Measurements from ENCODE around the gene GLIS1.
A peak's percentile ranks its signal among the peaks of the same experiment; 100 is the strongest.

GLIS1 gene

DNA sequence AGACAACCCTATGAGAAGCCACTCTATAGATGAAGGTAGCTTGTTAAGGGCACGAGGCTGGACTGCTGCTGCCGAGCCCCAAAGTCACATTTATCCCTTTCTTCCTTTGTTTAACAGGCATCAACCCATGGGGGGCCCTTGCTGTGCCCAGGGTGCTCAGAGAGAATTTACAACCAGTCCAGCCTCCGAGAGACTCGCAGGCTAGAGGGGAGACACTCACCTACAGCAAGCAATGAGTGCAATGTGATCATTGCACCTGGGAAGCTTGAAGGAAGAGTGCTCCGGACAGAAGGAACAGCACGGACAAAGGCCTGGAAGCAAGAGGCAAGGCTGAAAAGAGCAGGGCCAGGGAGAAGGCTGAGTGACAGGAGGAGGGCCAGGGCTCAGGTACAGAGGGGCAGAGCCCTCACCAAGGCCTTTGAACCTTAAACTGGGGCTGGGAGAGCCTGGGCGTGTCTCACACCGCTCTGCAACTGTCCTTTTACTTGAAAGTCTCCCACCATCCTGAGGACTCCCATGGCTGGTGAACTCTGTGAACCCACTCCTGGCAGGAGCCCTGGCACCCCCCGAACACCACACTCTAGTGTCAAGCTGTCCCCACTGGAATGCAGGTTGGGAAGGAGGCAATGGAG is 252.5 kb downstream of the GLIS1 start:
- Histone ChIP-seq H3K27ac (ENCODE audit: low read length) (no peak overlapping the region), H3K4me1 (ENCODE audit: low read length) (no peaks in the 10 kb centered on the region), H2AFZ (ENCODE audit: low read length) (0 out of 2 replicates have a peak overlapping the region, but pooled peaks have one; percentile 9), H3K9ac (ENCODE audit: low read length) (no peak overlapping the region), H3K4me2 (ENCODE audit: low read depth, low read length) (no peak overlapping the region), H3K79me2 (ENCODE audit: low read length) (no peaks in the 10 kb centered on the region), H3K36me3 (replicated peaks; ENCODE audit: insufficient read depth, low read length) (no peaks in the 10 kb centered on the region), H3K4me3 (ENCODE audit: low read length) (no peak overlapping the region), H3K9me2 (replicated peaks; ENCODE audit: insufficient read depth, low read length) (no peaks in the 10 kb centered on the region), H3F3A (ENCODE audit: insufficient read depth, low read length) (no peaks in the 10 kb centered on the region), H3K27me3 (replicated peaks; ENCODE audit: insufficient read depth, low read length) (peaks cover 32% of the 10 kb centered on the region), H3K9me3 (replicated peaks; ENCODE audit: insufficient read depth, low read length) (no peaks in the 10 kb centered on the region), H4K20me1 (ENCODE audit: insufficient read depth, low read length) (no peaks in the 10 kb centered on the region)
- no peak for DNase-seq
- TF ChIP-seq, protein P1, sequence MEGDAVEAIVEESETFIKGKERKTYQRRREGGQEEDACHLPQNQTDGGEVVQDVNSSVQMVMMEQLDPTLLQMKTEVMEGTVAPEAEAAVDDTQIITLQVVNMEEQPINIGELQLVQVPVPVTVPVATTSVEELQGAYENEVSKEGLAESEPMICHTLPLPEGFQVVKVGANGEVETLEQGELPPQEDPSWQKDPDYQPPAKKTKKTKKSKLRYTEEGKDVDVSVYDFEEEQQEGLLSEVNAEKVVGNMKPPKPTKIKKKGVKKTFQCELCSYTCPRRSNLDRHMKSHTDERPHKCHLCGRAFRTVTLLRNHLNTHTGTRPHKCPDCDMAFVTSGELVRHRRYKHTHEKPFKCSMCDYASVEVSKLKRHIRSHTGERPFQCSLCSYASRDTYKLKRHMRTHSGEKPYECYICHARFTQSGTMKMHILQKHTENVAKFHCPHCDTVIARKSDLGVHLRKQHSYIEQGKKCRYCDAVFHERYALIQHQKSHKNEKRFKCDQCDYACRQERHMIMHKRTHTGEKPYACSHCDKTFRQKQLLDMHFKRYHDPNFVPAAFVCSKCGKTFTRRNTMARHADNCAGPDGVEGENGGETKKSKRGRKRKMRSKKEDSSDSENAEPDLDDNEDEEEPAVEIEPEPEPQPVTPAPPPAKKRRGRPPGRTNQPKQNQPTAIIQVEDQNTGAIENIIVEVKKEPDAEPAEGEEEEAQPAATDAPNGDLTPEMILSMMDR (IDR thresholded peaks at IDR 0.05; ENCODE audit: low read length): no peak
- TF ChIP-seq EZH2 (optimal IDR thresholded peaks at IDR 0.05; ENCODE audit: low read depth, low read length) (no peak), EZH2phosphoT487 (IDR thresholded peaks at IDR 0.05; ENCODE audit: low read length) (no peak)

DNA sequence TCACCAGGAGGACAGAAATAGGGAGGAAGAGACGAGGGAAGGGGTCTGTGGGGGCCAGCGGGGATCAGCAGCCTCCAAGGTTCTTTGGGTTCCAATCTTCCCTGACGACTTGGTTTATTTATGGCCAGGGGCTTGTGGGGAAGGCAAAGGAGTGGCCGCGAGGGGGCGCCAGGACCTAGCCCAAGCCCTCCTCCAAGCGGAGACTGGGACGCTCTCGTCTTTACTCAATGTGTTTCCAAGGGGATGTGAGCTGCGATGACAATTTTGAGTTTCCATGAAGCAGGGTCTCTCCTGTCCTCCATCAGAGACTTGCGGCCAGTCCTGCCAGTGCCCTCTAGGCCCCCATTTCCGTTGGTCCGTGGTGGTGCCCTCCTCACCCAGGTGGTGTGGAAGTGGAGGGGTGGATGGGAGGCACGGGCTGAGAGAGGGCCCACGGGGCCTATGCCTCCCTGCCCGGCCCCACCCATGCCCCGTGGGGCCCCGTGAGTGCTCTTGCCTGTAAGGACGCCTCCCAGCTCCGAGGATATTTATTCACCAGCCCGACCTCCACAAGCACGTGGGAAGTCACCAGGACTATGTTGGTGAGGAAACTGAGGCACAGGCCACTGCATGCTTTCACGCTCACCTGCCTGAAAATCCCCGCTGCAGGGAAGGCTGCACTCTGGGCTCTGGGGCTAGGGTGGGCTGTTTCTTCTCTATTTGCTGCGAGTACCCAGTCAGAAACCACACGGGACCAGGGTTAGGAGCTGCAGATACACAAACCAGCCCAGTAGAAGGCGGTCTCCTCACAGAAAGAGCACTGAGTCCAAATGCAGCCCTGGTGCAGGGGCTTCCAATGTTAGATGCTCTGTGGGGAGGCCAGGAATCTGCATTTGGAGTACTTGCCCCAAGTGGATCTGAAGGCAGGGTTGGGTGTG is 253.2 kb downstream of the GLIS1 start:
- Histone ChIP-seq H3K9me3 (replicated peaks; ENCODE audit: insufficient read depth, low read length) (no peaks in the 10 kb centered on the region), H3K79me2 (ENCODE audit: low read length) (no peaks in the 10 kb centered on the region), H4K20me1 (ENCODE audit: insufficient read depth, low read length) (no peaks in the 10 kb centered on the region), H3K27ac (ENCODE audit: low read length) (no peak overlapping the region), H3K9me2 (replicated peaks; ENCODE audit: insufficient read depth, low read length) (no peaks in the 10 kb centered on the region), H3K4me1 (ENCODE audit: low read length) (no peaks in the 10 kb centered on the region), H3F3A (ENCODE audit: insufficient read depth, low read length) (no peaks in the 10 kb centered on the region), H2AFZ (ENCODE audit: low read length) (peak overlapping the region; percentile 44; the same call in 1 of the 2 replicates), H3K4me3 (ENCODE audit: low read length) (0 out of 2 replicates have a peak overlapping the region, but pooled peaks have one; percentile 17), H3K36me3 (replicated peaks; ENCODE audit: insufficient read depth, low read length) (no peaks in the 10 kb centered on the region), H3K9ac (ENCODE audit: low read length) (no peak overlapping the region), H3K4me2 (ENCODE audit: low read depth, low read length) (peak overlapping the region; percentile 81), H3K27me3 (replicated peaks; ENCODE audit: insufficient read depth, low read length) (peaks cover 32% of the 10 kb centered on the region)
- peak; percentile 76 for DNase-seq
- TF ChIP-seq EZH2phosphoT487 (IDR thresholded peaks at IDR 0.05; ENCODE audit: low read length): no peak
- TF ChIP-seq, protein P1 (IDR thresholded peaks at IDR 0.05; ENCODE audit: low read length): peak; percentile 84
- TF ChIP-seq EZH2 (optimal IDR thresholded peaks at IDR 0.05; ENCODE audit: low read depth, low read length): no peak

DNA sequence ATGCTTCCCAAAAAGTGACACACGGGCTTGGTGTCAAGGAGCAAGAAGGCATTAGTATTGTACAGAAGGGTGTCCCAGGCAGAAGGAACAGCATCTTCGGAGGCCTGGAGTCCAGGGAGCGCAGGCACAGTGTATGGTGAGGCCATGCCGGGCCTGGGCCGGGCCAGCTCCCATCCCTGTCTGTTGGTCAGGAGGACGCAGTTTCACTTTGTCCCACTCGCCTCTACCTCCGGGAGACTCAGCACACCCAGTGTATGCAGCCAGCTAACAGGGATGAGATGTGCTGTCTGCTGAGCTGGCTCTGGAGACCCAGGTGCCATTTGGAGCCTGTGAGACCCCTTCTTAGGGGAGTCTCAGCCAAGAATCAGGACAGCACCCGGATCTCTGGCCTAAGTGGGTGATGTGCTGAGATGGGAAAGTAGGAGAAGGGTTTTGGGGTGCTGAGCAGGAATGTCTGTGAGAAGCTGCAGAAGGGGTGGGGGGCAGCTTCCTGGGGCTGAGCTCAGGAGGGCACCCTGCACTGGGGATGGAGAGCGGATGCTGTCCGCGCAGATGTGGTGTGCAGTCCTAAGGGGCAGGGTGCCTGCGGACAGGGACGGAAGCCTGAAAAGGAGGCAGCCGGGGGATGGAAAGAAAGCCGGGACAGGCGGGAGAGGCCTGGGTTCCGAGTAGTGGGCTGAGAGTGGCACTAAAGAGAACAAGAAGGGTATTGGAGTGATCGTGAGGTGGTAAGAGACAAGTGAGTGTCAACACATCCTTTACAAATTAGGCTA is 254.1 kb downstream of the GLIS1 start:
- no peak for DNase-seq
- H2AFZ ChIP-seq (ENCODE audit: low read length): no peak overlapping the region; the same call in 1 of the 2 replicates
- no peak for TF ChIP-seq EZH2phosphoT487 (IDR thresholded peaks at IDR 0.05; ENCODE audit: low read length)
- no peak for TF ChIP-seq EZH2 (optimal IDR thresholded peaks at IDR 0.05; ENCODE audit: low read depth, low read length)
- TF ChIP-seq, protein P1 (IDR thresholded peaks at IDR 0.05; ENCODE audit: low read length): no peak
- H3K9ac ChIP-seq (ENCODE audit: low read length): no peak overlapping the region
- H3K4me1 ChIP-seq (ENCODE audit: low read length): no peaks in the 10 kb centered on the region
- no peaks in the 10 kb centered on the region for H3K9me2 ChIP-seq (replicated peaks; ENCODE audit: insufficient read depth, low read length)
- no peak overlapping the region for H3K27ac ChIP-seq (ENCODE audit: low read length)
- H3F3A ChIP-seq (ENCODE audit: insufficient read depth, low read length): no peaks in the 10 kb centered on the region
- no peaks in the 10 kb centered on the region for H3K36me3 ChIP-seq (replicated peaks; ENCODE audit: insufficient read depth, low read length)
- peak overlapping the region; percentile 81; the same call in 1 of the 2 replicates for H3K4me2 ChIP-seq (ENCODE audit: low read depth, low read length)
- no peaks in the 10 kb centered on the region for H3K9me3 ChIP-seq (replicated peaks; ENCODE audit: insufficient read depth, low read length)
- no peaks in the 10 kb centered on the region for H4K20me1 ChIP-seq (ENCODE audit: insufficient read depth, low read length)
- H3K79me2 ChIP-seq (ENCODE audit: low read length): no peaks in the 10 kb centered on the region
- no peak overlapping the region for H3K4me3 ChIP-seq (ENCODE audit: low read length)
- peaks cover 32% of the 10 kb centered on the region for H3K27me3 ChIP-seq (replicated peaks; ENCODE audit: insufficient read depth, low read length)
